Calu3 (cell line): ENCODE measurements around the gene CTNNA2. TPM values are rescaled to one million over a fixed set of nuclear protein-coding genes. Genes with fewer than 3 reads are reported as not detected.

Experiments used
- BruUV-seq: library from RNA; stranded (reverse); fragments of 400-500 nt; replicated peaks from 2 replicates; lab custom pipeline; 2021; lab: Mats Ljungman, UMichigan
- CTCF ChIA-PET: fragments of 300-600 bp; sonication (Branson Sonifier 250); formaldehyde crosslinking; loops from one replicate; lab custom pipeline; 2022; ENCODE audit warnings: antibody characterized with exemption; lab: Charles Lee
- DNase-seq: peaks from one replicate; pipeline ENCODE4 v3.0.0; 2022
- H3K27ac Mint-ChIP-seq: one replicate; pipeline ENCODE4 v1.8.0; 2022; ENCODE audit warnings: mixed read lengths; ENCODE audit not compliant: unreplicated experiment
- H3K27me3 Mint-ChIP-seq: one replicate; pipeline ENCODE4 v1.8.0; 2022; ENCODE audit warnings: mixed read lengths; ENCODE audit not compliant: unreplicated experiment
- H3K36me3 Mint-ChIP-seq: one replicate; pipeline ENCODE4 v1.8.0; 2022; ENCODE audit warnings: mild to moderate bottlenecking, moderate library complexity, mixed read lengths; ENCODE audit not compliant: insufficient read depth, unreplicated experiment
- H3K4me1 Mint-ChIP-seq: one replicate; pipeline ENCODE4 v1.8.0; 2022; ENCODE audit warnings: mild to moderate bottlenecking, low read depth, mixed read lengths; ENCODE audit not compliant: unreplicated experiment
- H3K4me3 Mint-ChIP-seq: one replicate; pipeline ENCODE4 v1.8.0; 2022; ENCODE audit warnings: mild to moderate bottlenecking, low read depth, moderate library complexity, mixed read lengths; ENCODE audit not compliant: unreplicated experiment
- H3K9me3 Mint-ChIP-seq: one replicate; pipeline ENCODE4 v1.8.0; 2022; ENCODE audit warnings: low read depth, mixed read lengths; ENCODE audit not compliant: unreplicated experiment
- intact Hi-C: fragments of 100-400 bp; cut with micrococcal nuclease; formaldehyde crosslinking; loops from one replicate; pipeline ENCODE4 v1.10.0; 2022; ENCODE audit not compliant: unreplicated experiment
- total RNA-seq: library from RNA; stranded (reverse); gene quantifications from 2 replicates; pipeline ENCODE4 v1.2.3, GENCODE V29; 2022
- TF ChIP-seq, protein P1 (sequence below): fragments of 200-600 bp; IDR thresholded peaks from one replicate; pipeline ENCODE4 v1.8.0; 2022; ENCODE audit warnings: antibody characterized with exemption; ENCODE audit not compliant: unreplicated experiment

CTNNA2 gene
- total RNA-seq, 1 experiment from 2014 or later: not detected

DNA sequence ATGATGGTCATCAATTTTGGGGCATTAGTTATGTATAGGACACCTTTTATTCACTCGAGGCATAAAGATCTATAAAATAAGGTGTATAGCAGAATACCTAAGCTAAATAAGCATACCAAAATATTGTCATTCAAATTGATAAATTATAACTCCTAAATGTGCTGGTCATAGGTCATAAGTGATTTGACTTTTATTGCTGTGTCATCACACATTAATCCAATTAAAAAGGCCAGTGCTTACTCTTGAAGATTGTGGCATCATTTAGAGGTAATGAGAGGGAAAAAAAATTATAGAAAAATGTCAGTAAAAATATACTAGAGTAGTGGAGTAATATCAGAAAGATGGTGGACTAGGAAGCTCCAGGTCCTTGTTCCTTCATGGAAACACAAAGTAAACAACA, 1138.6 kb downstream of the CTNNA2 start:
- TF ChIP-seq, protein P1, sequence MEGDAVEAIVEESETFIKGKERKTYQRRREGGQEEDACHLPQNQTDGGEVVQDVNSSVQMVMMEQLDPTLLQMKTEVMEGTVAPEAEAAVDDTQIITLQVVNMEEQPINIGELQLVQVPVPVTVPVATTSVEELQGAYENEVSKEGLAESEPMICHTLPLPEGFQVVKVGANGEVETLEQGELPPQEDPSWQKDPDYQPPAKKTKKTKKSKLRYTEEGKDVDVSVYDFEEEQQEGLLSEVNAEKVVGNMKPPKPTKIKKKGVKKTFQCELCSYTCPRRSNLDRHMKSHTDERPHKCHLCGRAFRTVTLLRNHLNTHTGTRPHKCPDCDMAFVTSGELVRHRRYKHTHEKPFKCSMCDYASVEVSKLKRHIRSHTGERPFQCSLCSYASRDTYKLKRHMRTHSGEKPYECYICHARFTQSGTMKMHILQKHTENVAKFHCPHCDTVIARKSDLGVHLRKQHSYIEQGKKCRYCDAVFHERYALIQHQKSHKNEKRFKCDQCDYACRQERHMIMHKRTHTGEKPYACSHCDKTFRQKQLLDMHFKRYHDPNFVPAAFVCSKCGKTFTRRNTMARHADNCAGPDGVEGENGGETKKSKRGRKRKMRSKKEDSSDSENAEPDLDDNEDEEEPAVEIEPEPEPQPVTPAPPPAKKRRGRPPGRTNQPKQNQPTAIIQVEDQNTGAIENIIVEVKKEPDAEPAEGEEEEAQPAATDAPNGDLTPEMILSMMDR: no peak
- no peaks in the 10 kb centered on the region for H3K27me3 Mint-ChIP-seq
- CTCF ChIA-PET: no interaction called here
- no peak overlapping the region for H3K4me3 Mint-ChIP-seq
- DNase-seq: no peak
- no peak overlapping the region for H3K27ac Mint-ChIP-seq
- intact Hi-C loops: no loop called here
- no peaks in the 10 kb centered on the region for H3K4me1 Mint-ChIP-seq
- H3K36me3 Mint-ChIP-seq: no peaks in the 10 kb centered on the region
- peaks cover 13% of the 10 kb centered on the region for H3K9me3 Mint-ChIP-seq
- no TSS peak for BruUV-seq

DNA sequence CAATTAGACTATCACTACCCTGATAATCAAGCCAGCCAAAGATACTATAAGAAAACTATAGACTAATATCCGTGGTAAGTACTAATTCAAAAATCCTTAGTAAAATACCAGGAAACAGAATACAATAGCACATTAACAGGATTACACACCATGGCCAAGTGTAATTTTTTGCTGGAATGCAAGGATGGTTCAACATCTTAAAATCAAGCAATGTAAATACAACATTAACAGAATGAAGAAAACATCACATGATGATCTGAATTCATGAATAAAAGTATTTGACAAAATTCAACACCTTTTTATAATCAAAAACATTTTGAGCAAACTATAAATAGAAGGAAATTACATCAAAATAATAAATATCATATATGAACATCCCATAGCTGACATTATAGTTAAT, 1142.4 kb downstream of the CTNNA2 start:
- Mint-ChIP-seq H3K4me3 (no peak overlapping the region), H3K4me1 (no peaks in the 10 kb centered on the region), H3K9me3 (peaks cover 16% of the 10 kb centered on the region), H3K36me3 (no peaks in the 10 kb centered on the region), H3K27ac (no peak overlapping the region), H3K27me3 (no peaks in the 10 kb centered on the region)
- TF ChIP-seq, protein P1: no peak
- CTCF ChIA-PET: no interaction called here
- no peak for DNase-seq
- intact Hi-C loops: no loop called here
- BruUV-seq: no TSS peak

DNA sequence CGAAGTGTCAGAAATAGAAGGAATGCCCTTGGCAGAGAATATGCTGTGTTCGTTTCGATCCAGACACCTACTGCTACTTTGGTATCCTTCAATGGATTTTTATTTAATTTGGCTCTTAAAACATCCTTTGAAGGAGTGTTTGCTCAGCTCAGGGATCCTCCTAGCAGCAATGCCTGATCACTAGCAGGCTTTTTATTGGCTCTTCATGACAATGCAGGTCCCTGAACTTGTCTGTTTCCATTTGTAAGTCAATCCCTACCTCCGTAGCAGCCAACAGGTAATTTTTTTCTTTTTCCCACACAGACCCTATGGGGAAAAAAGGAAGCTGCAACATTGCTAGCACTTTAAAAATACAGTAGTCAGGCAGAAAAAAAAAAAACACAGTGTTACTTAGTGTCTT, 1157.9 kb downstream of the CTNNA2 start:
- no peaks in the 10 kb centered on the region for H3K4me1 Mint-ChIP-seq
- BruUV-seq: no TSS peak
- H3K27ac Mint-ChIP-seq: no peak overlapping the region
- no peak overlapping the region for H3K4me3 Mint-ChIP-seq
- intact Hi-C loops: no loop called here
- H3K9me3 Mint-ChIP-seq: peaks cover 9% of the 10 kb centered on the region
- no peak for DNase-seq
- no peaks in the 10 kb centered on the region for H3K36me3 Mint-ChIP-seq
- H3K27me3 Mint-ChIP-seq: no peaks in the 10 kb centered on the region
- TF ChIP-seq, protein P1: no peak
- CTCF ChIA-PET: no interaction called here

DNA sequence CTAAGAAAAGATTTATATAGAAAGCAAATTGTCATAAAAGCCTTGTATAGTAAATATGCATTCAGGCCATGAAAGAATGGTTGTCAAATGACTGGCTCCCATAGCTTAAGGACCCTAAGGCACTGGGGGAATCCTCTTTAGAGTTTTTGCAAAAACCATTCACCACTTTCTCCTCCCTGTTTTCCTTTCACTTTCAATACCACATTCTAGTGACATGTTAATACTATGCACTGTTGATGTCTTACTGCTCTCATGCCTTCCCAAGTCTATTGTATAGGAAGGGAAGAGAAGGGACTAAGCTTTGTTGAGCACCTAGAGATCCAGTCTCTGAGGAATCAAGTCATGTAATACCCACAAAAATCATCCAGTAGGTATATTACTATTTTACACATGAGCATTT, 1174.7 kb downstream of the CTNNA2 start:
- DNase-seq: no peak
- no peaks in the 10 kb centered on the region for H3K36me3 Mint-ChIP-seq
- H3K4me1 Mint-ChIP-seq: no peaks in the 10 kb centered on the region
- no peaks in the 10 kb centered on the region for H3K27me3 Mint-ChIP-seq
- no peak overlapping the region for H3K27ac Mint-ChIP-seq
- BruUV-seq: no TSS peak
- TF ChIP-seq, protein P1: no peak
- intact Hi-C loops: no loop called here
- H3K9me3 Mint-ChIP-seq: peaks cover 6% of the 10 kb centered on the region
- H3K4me3 Mint-ChIP-seq: no peak overlapping the region
- CTCF ChIA-PET: no interaction called here
